GM21367 (cell line): ENCODE results near the gene GPRIN2.
"Not testable (repeated sequence)": the region's sequence is repeated elsewhere in the genome, so short reads cannot be mapped to it uniquely, and the experiment has no call there.

ENCODE experiments used
- ATAC-seq: cut with Tn5 transposase; IDR thresholded peaks from one replicate; pipeline ENCODE4 v1.9.1; 2021; ENCODE audit not compliant: unreplicated experiment

Gene GPRIN2

DNA sequence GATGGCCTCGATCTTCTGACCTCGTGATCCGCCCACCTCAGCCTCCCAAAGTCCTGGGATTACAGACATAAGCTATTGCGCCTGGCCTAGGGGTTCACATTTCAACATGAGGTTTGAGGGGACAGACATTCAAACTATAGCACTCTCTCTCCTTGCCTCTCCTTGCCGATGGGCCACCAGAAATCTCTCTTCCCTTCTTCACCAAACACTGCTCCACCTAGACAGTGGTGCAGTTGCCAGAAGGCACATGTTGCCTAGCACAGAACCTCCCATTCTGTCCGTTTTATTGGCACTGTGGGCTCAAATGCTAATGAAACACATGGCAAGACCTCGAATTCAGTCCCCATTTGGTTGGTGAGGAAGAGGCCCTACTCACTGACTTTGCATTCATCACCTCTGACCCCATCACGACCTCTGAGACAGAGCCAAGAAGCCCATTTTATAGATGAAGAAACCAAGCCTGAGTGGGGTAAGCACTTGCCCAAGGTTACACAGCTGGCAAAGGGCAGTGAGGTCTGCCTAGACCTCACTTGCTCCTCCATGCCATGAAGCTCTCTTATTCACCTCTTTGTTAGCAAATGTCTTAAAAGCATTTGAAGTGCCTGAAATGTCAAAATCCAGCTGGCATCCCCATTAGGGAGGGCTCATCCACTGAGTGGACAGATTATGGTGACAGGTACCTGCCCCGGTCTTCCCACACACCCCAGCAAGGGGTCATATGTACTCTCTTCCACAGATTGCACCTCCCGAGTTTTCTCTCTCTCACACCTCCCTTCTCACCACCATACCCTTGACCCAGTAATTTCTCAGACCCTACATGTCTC lies 34.0 kb downstream of the GPRIN2 start:
- no peak for ATAC-seq

GRCh38 chr10:46520941-46521340 lies 35.5 kb downstream of the GPRIN2 start:
- no peak for ATAC-seq

- ATAC-seq, result no peak
These were observed 36.1 kb downstream of the GPRIN2 start for GRCh38 chr10:46520381-46520780.

DNA sequence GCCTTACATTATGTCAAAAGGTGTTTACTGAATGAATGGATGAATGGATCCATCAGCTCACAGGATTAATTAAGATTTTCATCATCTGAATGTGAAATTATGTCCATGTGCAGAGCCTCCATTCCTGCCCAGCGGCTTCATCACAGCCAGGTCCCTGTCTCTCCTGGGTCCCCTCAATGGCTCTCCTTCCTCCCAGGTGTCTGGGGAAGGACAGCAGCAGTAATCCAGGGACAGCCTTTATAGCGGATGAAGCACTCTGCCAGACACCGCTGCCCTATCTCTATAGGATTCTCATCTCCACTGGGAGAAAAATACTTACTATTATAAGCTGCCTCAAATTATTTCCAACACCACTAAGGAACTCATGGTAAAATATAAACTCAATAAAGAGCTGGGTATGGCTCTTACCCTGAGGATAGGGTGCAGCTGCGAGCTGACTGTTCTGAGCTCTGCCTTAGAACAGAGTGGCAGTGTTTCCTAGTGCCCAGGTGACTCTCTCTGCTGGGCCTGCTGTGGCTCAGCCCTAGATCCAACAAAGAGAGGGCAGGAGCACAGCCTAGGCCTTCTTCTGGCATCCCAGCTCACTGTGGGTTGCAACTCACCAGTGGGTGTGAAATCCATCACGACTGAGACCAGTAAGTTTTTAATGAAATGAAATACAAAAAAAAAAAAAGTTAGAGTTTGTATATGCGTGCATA lies 38.3 kb downstream of the GPRIN2 start:
- ATAC-seq, result no peak

GRCh38 chr10:46517541-46517940 lies 38.9 kb downstream of the GPRIN2 start:
- no peak for ATAC-seq

- ATAC-seq, result no peak
These were observed 39.6 kb downstream of the GPRIN2 start for GRCh38 chr10:46516660-46517416.

- no peak for ATAC-seq
These were observed 40.7 kb downstream of the GPRIN2 start for GRCh38 chr10:46515793-46516192.

DNA sequence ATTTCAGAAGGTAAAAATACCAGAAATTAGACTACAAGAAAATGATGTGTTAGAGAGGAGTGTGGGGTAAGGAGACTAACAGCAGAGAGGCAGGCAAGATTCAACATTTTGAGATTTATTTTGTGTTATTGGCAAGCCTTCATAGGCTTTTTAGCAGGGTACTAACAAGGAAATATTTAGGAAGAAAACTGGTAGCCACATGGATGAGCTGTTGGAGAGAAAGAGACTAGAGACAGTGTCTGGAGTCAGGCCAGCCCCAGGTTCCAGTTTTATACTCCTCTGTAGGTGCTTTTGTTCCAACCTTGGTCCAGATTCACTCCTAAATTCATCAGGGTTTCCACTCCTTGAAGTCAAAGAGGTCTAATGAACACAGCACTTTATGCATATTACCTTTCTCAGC lies 41.1 kb downstream of the GPRIN2 start:
- no peak for ATAC-seq

DNA sequence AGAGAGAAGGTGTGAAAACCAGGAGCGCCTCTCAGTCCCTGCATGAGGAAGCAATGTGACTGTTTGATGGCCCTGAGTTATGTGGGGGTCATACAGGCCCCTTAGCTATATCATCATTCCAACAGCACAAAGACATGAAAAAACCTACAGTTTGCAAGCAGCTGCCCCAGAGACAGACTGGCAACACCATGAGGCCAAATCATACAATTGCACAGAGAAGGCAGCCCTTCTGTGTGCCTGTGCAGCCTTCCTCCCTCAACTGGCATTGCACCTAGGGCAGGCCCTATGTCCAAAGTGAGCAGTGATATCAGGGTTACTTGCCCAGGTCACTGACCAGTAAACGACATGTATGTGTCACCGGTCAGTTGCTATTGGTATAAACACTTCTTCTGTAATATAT lies 41.6 kb downstream of the GPRIN2 start:
- no peak for ATAC-seq

- no peak for ATAC-seq
These were observed 42.0 kb downstream of the GPRIN2 start for GRCh38 chr10:46514431-46514861.

DNA sequence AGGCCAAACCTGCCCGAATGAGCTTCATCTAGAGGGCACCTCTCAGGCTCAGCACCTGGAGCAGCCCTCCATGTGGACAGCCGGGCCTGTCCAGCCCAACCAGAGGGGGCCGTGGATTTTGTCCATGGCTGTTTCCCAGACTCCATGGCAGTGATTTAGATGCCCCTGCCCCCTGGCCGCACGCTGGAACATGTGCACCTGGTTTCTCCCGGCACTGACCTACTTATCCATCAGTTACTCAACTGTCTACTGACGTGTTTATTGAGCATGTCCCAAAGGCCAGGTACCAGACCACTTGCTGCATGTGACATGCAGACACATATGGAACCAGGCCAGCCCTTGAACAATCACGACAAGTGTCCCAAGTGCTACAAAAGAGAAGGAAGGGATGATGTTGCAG lies 43.1 kb downstream of the GPRIN2 start:
- not testable (repeated sequence) for ATAC-seq

DNA sequence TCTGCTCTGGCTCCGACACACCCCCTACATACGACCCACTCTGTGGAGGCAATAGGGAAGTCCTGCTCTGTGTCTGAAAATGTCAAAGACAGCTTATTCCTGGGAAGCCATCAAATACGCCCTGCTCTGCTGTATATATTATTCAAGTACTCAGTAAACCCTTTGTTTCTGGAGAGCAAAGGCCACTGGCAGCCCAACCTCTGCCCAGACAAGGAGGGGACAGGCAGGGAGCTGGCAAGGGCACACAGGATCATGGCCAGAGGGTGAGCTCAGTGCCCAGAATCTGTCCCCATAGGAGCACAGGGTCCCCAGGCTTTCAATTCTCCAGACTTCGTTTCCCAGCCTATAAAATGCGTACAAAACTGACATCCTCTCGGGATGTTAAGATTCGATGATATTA lies 43.7 kb downstream of the GPRIN2 start:
- not testable (repeated sequence) for ATAC-seq

DNA sequence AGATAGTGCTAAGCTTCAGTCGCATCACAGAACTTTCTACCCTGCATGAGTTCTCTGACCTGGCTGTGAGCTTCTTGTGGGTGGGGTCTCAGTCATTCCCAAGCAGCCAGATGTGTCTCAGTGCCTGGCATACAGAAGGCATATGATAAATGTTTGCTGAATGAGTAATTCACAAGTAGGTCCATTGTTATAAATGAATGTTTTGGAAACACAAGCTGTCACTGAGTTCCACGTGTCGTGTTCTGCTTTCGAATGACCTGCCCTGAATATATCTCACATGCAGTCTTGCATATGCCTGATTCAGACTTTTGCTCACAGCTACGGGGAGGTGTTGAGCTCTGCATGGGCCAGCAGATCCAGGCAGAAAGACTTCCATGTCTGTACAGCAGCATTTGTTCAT lies 44.5 kb downstream of the GPRIN2 start:
- not testable (repeated sequence) for ATAC-seq
